Uterus (tissue), 2 donors: ENCODE measurements around the gene KANSL1.

ENCODE experiments used
- POLR2A ChIP-seq, 2 donors: fragments of 450-650 bp; IDR thresholded peaks; one replicate each; pipeline ENCODE4 v1.6.1; 2016; ENCODE audit warnings: antibody characterized with exemption in 2 of 2, mild to moderate bottlenecking in 1 of 2, moderate library complexity in 1 of 2
- TF ChIP-seq, protein P1 (sequence below), 4 experiments: fragments of 200-600 bp in 2 of 4; fragments of 450-650 bp in 2 of 4; sonication (generic) in 2 of 4; IDR thresholded peaks; one replicate each; pipeline ENCODE4 v1.5.1; 2016 to 2019; ENCODE audit warnings: antibody characterized with exemption in 4 of 4, mild to moderate bottlenecking in 2 of 4, moderate library complexity in 1 of 4

DNA sequence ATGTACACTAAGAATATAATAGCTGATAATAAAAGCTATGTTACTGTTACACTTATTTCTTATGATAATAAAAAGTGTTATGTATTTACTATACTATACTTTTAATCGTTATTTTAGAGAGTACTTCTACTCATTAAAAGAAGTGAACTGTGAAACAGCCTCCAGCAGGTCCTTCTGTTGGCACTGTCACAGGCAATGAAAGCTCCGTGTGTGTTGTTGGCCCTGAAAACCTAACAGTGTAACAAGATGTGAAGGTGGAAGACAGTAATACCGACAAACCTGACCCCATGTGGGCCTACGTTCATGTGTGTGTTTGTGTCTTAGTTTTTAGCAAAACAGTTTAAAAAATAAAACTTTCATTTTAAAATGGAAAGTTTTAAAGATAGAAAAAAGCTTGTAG is 102.4 kb downstream of the KANSL1 start:
- TF ChIP-seq, protein P1, sequence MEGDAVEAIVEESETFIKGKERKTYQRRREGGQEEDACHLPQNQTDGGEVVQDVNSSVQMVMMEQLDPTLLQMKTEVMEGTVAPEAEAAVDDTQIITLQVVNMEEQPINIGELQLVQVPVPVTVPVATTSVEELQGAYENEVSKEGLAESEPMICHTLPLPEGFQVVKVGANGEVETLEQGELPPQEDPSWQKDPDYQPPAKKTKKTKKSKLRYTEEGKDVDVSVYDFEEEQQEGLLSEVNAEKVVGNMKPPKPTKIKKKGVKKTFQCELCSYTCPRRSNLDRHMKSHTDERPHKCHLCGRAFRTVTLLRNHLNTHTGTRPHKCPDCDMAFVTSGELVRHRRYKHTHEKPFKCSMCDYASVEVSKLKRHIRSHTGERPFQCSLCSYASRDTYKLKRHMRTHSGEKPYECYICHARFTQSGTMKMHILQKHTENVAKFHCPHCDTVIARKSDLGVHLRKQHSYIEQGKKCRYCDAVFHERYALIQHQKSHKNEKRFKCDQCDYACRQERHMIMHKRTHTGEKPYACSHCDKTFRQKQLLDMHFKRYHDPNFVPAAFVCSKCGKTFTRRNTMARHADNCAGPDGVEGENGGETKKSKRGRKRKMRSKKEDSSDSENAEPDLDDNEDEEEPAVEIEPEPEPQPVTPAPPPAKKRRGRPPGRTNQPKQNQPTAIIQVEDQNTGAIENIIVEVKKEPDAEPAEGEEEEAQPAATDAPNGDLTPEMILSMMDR (IDR thresholded peaks at IDR 0.05) = no peak
- no peak for TF ChIP-seq POLR2A (IDR thresholded peaks at IDR 0.05)
